Measurements from ENCODE around the gene COL12A1.

The COL12A1 gene

GRCh38 chr6:75180864-75181263 is 25.0 kb downstream of the COL12A1 start:
- FAIRE-seq (no peak), DNase-seq (ENCODE audit: low spot score) (no peak)

- DNase-seq (ENCODE audit: low spot score) (no peak), FAIRE-seq (no peak)
These were observed 27.1 kb downstream of the COL12A1 start for GRCh38 chr6:75178757-75179156.

DNA sequence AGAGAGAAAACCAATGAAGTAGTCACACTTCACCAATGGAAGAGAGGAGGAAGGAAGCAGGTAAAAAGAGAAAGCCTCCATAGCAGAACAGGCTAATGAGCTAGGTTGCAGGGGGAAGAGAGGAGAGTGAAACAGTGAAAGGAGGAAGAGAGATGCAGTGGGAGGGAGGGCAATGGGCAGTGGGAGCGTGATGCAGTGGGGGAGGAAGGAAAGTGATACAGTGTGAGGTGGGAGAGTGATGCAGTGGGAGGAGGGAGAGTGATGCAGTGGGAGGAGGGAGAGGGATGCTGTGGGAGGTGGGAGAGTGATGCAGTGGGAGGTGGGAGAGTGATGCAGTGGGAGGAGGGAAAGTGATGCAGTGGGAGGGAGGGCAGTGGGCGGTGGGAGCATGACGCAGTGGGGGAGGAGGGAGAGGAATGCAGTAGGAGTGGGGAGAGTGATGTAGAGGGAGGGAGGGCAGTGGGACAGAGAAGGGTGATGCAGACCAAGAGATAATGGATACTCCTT is 29.7 kb downstream of the COL12A1 start:
- no peak for DNase-seq (ENCODE audit: low spot score)
- FAIRE-seq = no peak

GRCh38 chr6:75171986-75172385 is 33.9 kb downstream of the COL12A1 start:
- DNase-seq (ENCODE audit: low spot score) = no peak
- FAIRE-seq = no peak

GRCh38 chr6:75171567-75171966 is 34.3 kb downstream of the COL12A1 start:
- FAIRE-seq = no peak
- DNase-seq (ENCODE audit: low spot score) = no peak

- no peak for FAIRE-seq
- DNase-seq (ENCODE audit: low spot score) = no peak
These were observed 34.9 kb downstream of the COL12A1 start for GRCh38 chr6:75170691-75171560.

GRCh38 chr6:75169689-75170586 is 35.9 kb downstream of the COL12A1 start:
- no peak for FAIRE-seq
- no peak for DNase-seq (ENCODE audit: low spot score)

DNA sequence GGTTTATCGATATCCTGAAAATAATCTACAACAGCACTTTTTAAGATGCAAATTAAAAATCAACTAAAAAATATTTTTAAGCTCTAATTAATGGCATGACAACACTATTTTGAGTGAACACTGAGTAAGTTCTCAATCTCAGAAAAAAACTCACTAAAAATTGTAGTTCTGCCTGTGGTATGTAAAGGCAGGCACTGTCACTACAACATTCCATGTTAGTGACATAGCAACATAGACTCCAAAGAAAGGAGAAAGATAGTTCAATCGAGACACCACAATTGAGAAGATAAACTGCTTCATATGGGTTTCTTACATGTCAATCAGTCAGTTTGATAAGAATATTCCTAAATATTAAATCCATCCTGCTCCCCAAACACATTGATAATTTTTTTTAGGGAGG is 38.0 kb downstream of the COL12A1 start:
- FAIRE-seq (no peak), DNase-seq (ENCODE audit: low spot score) (no peak)

DNA sequence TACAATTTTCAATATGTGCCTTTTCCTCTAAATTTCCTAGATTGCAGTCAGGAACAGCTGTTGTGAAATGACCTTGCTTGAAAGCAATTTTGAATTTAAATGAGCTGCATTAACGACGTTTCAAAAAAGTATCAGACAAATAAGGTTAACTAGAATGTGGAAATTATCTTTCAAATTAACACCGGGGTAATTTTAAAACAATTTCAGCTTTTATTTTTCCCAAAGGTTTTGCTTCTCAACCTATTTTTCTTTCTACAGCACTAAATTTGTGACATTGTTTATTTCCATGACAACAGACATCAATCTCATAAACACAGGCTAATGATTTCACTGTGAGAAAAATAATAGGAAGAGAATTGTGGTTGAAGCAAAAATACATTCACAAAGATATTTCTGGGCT is 38.5 kb downstream of the COL12A1 start:
- no peak for FAIRE-seq

DNA sequence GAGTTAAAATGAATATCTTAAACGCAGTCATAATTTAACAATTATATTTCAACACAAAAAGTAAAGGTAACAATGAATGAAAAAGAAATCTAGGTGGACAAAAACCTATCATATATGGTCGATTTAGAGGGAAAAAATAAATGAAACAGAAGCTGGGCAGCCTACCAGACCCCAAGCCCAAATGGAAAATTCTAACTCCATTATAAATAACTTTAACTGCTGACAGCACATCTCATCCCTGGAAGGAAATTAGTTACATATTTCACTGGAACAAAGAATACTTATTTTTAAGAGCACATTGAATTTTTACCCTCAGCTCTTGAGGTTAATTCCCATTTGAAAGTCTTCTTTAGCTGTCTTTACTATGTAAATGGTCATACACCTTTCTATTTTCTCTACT is 39.1 kb downstream of the COL12A1 start:
- no peak for DNase-seq (ENCODE audit: low spot score)
- FAIRE-seq = no peak

More for the DNA sequence above, 38.5 kb downstream of the COL12A1 start:
- DNase-seq (ENCODE audit: low spot score) = no peak

GRCh38 chr6:75166236-75166635 is 39.6 kb downstream of the COL12A1 start:
- FAIRE-seq (no peak), DNase-seq (ENCODE audit: low spot score) (no peak)

DNA sequence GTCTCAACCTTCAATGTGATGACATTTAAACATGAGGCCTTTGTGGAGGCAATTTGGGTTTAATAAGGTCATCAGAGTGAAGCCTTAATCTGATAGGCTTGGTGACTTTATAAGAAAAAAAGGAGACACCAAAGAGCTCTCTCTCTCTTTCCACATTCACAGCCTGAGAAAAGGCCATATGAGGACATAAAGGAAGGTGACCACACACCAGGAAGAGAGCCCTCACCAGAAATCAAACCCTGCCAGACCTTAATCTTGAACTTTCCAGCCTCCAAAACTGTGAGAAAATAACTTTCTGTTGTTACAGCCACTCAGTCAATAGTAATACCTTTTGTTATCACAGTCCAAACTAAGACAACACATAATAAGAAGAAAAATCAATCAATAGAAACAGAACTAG is 47.7 kb downstream of the COL12A1 start:
- FAIRE-seq = no peak

GRCh38 chr6:75157336-75157735 is 48.5 kb downstream of the COL12A1 start:
- no peak for FAIRE-seq

More for the DNA sequence above, 47.7 kb downstream of the COL12A1 start:
- DNase-seq (ENCODE audit: low spot score) = no peak

GRCh38 chr6:75156186-75156878 is 49.5 kb downstream of the COL12A1 start:
- DNase-seq (ENCODE audit: low spot score) = no peak
- FAIRE-seq = no peak

More at GRCh38 chr6:75157336-75157735, 48.5 kb downstream of the COL12A1 start:
- no peak for DNase-seq (ENCODE audit: low spot score)

DNA sequence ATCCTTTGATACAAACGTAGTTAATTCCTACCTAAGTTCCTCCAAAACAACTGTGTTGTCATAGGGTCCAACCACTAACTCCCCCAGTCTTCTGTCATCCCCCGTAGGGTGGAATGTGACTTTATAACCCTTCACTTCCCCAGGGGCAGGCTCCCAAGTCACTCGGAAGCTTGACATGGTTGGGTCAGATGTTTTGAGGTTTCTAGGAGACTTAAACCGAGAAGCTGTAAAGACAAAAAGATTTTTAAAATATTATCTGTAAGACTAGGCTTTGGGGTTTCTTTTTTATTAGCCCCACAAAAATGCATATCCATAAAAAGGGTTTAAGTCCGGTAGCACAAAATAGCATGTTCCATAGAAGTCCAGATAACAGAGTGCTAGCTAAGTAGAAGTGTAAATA is 50.2 kb downstream of the COL12A1 start:
- FAIRE-seq = no peak
- DNase-seq (ENCODE audit: low spot score) = no peak

GRCh38 chr6:75154973-75155372 is 50.9 kb downstream of the COL12A1 start:
- FAIRE-seq = no peak
- no peak for DNase-seq (ENCODE audit: low spot score)

GRCh38 chr6:75150685-75151412 is 55.0 kb downstream of the COL12A1 start:
- FAIRE-seq (no peak), DNase-seq (ENCODE audit: low spot score) (no peak)

- FAIRE-seq = no peak
These were observed 56.2 kb downstream of the COL12A1 start for GRCh38 chr6:75149696-75150095.

DNA sequence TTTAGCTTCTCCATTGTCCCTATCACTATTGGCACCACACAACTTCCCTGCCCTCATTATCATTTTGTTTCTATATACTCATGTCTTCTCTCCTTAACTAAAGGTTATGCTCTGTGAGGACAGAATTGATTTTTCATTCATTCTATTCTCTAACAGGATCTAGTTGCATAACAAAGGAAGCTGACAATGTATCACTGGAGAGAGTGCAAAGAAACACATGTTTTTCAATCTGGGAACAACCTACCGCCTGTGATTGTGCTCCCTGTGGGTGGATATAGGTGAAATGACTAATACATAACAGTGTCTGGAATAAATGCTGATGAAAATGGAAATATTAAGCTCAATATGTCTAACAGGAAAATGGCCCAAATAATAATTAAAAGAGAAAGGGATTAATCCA is 56.6 kb downstream of the COL12A1 start:
- FAIRE-seq (no peak), DNase-seq (ENCODE audit: low spot score) (no peak)

More at GRCh38 chr6:75149696-75150095, 56.2 kb downstream of the COL12A1 start:
- DNase-seq (ENCODE audit: low spot score) = no peak

DNA sequence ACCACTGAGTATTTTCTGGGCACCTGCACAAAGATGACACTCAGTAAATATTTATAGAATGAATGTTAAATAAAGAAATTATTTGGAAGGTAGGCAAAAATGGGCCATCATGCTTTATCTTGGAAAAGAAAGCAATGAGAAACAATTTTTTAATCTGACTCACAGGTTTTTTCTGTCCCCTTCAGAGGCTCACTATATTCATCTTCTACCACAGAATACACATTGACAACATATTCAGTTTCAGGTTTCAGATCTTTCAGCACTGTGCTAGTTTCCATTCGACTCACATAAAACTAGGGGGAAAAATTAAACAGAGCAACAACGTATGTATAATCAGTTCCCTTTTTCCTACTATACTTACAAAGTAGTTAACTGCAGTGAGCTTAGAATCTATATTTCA is 58.3 kb downstream of the COL12A1 start:
- DNase-seq (ENCODE audit: low spot score) (no peak), FAIRE-seq (no peak)

DNA sequence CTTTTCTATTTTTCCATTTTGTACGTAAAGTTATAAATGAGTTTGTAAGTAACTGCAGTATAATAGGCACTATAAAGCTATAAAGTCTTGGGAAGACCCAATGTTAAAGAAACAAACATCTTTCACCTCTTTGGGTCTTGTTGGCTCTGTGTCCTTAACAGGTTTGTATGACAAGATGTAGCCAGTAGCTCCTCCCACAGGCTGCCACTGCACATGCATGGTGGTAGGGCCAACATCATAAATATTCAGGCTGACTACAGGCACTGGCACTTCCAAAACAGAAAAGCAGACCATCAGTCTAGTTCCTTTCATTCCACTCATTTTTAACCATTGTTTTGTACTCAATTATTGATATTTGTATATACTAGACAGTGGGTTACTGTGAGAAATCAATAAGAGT is 59.9 kb downstream of the COL12A1 start:
- no peak for DNase-seq (ENCODE audit: low spot score)
- FAIRE-seq = no peak
